Thyroid gland (tissue), 4 donors: ENCODE results near the gene ATF7IP. TPM values are rescaled to one million over a fixed set of nuclear protein-coding genes. Genes with fewer than 3 reads are reported as not detected.
"Not testable (repeated sequence)": the region's sequence is repeated elsewhere in the genome, so short reads cannot be mapped to it uniquely, and the experiment has no call there.

Source experiments
- DNase-seq, 2 donors: peaks; one replicate each; pipeline ENCODE4 v3.0.0-alpha.2; 2019
- H3K27ac ChIP-seq, 3 donors: fragments of 200-600 bp; sonication (generic); 1 replicate in 2 of 3; 2 replicates in 1 of 3; pipeline ENCODE4 v1.5.1; 2016 to 2019; ENCODE audit warnings: mild to moderate bottlenecking in 1 of 3, moderate library complexity in 1 of 3
- H3K27me3 ChIP-seq: fragments of 200-600 bp; sonication (generic); one replicate; pipeline ENCODE4 v1.5.1; 2019
- H3K36me3 ChIP-seq, 2 donors: fragments of 200-600 bp; sonication (generic); one replicate each; pipeline ENCODE4 v1.5.1; 2016 to 2019
- H3K4me1 ChIP-seq, 2 donors: fragments of 200-600 bp; sonication (generic); one replicate each; pipeline ENCODE4 v1.5.1; 2017 to 2019
- H3K4me3 ChIP-seq, 3 donors: fragments of 200-600 bp; sonication (generic); replicated peaks in 1 of 3; 1 replicate in 2 of 3; 2 replicates in 1 of 3; pipeline ENCODE4 v1.5.1; 2016; ENCODE audit warnings: mild to moderate bottlenecking in 1 of 3
- H3K9me3 ChIP-seq: fragments of 200-600 bp; sonication (generic); one replicate; pipeline ENCODE4 v1.5.1; 2017
- CTCF ChIP-seq, 6 experiments: fragments of 200-600 bp in 3 of 6; fragments of 450-650 bp in 3 of 6; sonication (generic) in 3 of 6; IDR thresholded peaks; one replicate each; pipeline ENCODE4 v1.5.1; 2016 to 2019; ENCODE audit warnings: antibody characterized with exemption in 6 of 6, mild to moderate bottlenecking in 2 of 6, inconsistent platforms in 1 of 6, moderate library complexity in 1 of 6
- POLR2A ChIP-seq, 2 donors: fragments of 450-650 bp; IDR thresholded peaks; one replicate each; pipeline ENCODE4 v1.6.1; 2017; ENCODE audit warnings: antibody characterized with exemption in 2 of 2, mild to moderate bottlenecking in 2 of 2, moderate library complexity in 1 of 2
- WGBS, 2 donors: methylation state at CpG; one replicate each; pipeline ENCODE4 v1.1.5; 2017; 5-methylcytosine and 5-hydroxymethylcytosine counted together
- intact Hi-C: fragments of 100-400 bp; cut with DNase I; formaldehyde crosslinking; loops from one replicate; pipeline ENCODE4 v1.15.1; 2023
- total RNA-seq, 4 donors: library from RNA; depleted of rRNA; stranded (reverse); fragments of >200 nt; gene quantifications; one replicate each; pipeline ENCODE4 v1.2.3, GENCODE V29; 2016

Gene ATF7IP
- 10 to 100 TPM; 64.4 to 87.2 (median 76.2) TPM for total RNA-seq

DNA sequence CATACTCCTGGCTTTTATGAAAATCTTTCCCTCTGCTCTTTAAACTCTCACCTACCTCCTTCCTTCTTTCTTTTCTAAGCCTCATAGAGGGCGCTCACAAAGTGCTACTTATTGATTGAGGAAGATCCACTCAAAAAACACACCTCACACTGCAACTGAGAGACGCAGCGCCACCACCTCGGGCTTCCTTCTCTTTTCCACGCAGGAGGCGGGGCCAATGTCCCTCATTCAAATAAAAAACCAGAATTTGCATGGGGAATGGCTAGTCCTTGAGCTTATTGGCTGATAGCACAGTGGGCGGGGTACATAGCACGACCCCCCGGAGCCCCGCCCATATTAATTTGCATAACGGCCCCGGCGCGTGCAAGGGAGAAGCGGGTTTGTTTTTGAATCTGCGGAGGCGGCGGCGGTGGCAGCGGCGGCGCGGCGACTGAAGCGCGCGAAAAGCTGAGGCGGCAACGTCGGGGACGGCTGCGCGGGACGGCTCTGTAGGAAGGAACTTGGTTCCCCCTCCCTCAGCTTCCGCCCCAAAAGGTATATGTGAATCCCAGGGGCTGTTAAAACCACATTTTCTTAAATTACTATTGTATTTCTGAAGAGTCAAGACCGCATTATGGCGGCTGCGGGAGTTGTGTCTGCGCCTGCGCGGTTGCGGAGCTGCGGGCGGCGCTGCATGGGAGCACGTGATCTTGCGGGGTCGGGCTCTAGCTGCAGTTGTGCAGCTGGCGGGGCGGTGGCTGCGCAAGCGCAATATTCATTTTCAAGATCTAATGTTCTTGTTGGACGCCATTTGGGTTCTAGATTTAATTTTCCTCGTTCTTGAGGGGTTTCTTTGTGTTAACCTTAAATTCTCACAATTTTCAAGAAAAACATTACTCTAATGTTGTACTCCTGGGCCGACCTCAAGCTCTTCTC lies at the start of gene ATF7IP:
Gene ATF7IP, plus strand, starts transcription at position 389 of the 915 bp plus-strand sequence. CDS start 58,234 bp downstream, outside the sequence.
- Histone ChIP-seq H3K36me3 (no peaks in the 10 kb centered on the region), H3K27me3 (no peaks in the 10 kb centered on the region), H3K4me3 (peak within 1 kb of the TSS; percentile 11 to 49 (median 46)), H3K27ac (peak within 1 kb of the TSS; percentile 97 to 99 (median 99)), H3K4me1 (peaks cover 5 to 15% of the 10 kb centered on the region in 2 donors), H3K9me3 (no peaks in the 10 kb centered on the region)
- intact Hi-C loops, result no loop called here
- TF ChIP-seq POLR2A (IDR thresholded peaks at IDR 0.05) (peak in 1 of 2 donors; percentile 86), CTCF (IDR thresholded peaks at IDR 0.05) (peak in 3 of 6 experiments; percentile 24 to 37 (median 33))
- peak; percentile 98 for DNase-seq
- WGBS, 2 donors, result 1% methylated on average over 35 to 55 of the region's 55 CpGs

GRCh38 chr12:14317362-14318146 lies 47.9 kb upstream of the ATF7IP start:
- H3K27ac ChIP-seq, result no peak overlapping the region
- WGBS, 2 donors, result 74 to 87% methylated on average over 4 of the region's 4 CpGs
- no peaks in the 10 kb centered on the region for H3K27me3 ChIP-seq
- DNase-seq, result no peak
- H3K4me1 ChIP-seq, result no peaks in the 10 kb centered on the region
- no peak overlapping the region for H3K4me3 ChIP-seq
- intact Hi-C loops, result no loop called here
- no peaks in the 10 kb centered on the region for H3K36me3 ChIP-seq
- TF ChIP-seq CTCF (IDR thresholded peaks at IDR 0.05), result no peak
- TF ChIP-seq POLR2A (IDR thresholded peaks at IDR 0.05), result no peak
- no peaks in the 10 kb centered on the region for H3K9me3 ChIP-seq

- intact Hi-C loops, H3K4me3 ChIP-seq, H3K4me1 ChIP-seq, H3K27me3 ChIP-seq, H3K36me3 ChIP-seq, DNase-seq, H3K27ac ChIP-seq, H3K9me3 ChIP-seq: not testable (repeated sequence)
- 95 to 97% methylated on average over 12 to 19 of the region's 38 CpGs for WGBS, 2 donors
These were observed 45.6 kb upstream of the ATF7IP start for GRCh38 chr12:14319704-14320427.

DNA sequence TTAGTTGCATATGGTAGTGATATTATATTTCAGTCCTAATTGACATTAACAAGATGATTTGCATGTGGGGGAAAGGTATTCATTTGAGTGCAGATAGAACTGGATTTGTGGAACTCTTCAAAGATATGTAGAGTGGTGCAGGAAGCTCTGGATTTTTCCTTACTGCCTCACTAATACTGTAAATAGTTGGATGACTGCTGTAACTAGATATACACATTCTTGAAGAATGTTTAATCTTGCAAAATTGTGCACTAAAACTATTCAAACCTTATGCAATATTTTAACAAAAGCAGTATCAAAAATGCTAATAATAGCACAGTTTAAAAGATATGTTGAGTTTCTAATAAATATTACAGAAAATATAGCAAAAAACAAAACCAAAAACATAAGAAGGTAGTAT lies 43.1 kb upstream of the ATF7IP start:
- Histone ChIP-seq H3K9me3 (no peaks in the 10 kb centered on the region), H3K36me3 (no peaks in the 10 kb centered on the region), H3K27me3 (no peaks in the 10 kb centered on the region), H3K4me3 (no peak overlapping the region), H3K27ac (no peak overlapping the region), H3K4me1 (no peaks in the 10 kb centered on the region)
- intact Hi-C loops, result no loop called here
- DNase-seq, result no peak
- TF ChIP-seq POLR2A (IDR thresholded peaks at IDR 0.05), result no peak
- TF ChIP-seq CTCF (IDR thresholded peaks at IDR 0.05), result no peak

DNA sequence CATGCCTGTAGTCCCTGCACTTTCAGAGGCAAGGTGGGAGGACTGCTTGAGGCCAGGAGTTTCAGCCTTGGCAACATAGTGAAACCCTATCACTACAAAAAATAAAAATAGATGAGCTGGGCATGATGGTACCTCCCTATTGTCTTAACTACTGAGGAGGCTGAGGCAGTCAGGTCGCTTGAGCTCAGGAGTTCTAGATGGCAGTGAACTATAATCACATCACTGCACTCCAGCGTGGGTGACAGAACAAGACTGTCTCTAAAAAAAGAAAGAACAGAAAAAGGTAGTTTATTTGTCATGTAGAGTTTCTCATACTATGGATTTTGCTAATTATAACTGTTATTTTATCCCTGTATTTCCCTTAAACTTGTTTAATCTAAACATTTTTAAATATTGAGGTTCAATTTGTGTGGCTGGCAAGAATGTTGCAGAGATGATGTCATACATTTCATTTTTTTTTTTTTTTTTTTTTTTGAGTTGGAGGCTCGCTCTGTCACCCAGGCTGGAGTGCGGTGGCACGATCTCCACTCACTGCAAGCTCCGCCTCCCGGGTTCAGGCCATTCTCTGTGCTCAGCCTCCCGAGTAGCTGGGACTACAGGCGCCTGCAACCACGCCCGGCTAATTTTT lies 39.7 kb upstream of the ATF7IP start:
- H3K4me1 ChIP-seq, result no peaks in the 10 kb centered on the region
- H3K9me3 ChIP-seq, result no peaks in the 10 kb centered on the region
- H3K27me3 ChIP-seq, result no peaks in the 10 kb centered on the region
- H3K27ac ChIP-seq, result no peak overlapping the region
- H3K4me3 ChIP-seq, result no peak overlapping the region
- DNase-seq, result no peak
- TF ChIP-seq CTCF (IDR thresholded peaks at IDR 0.05), result no peak
- TF ChIP-seq POLR2A (IDR thresholded peaks at IDR 0.05), result no peak
- intact Hi-C loops, result no loop called here
- H3K36me3 ChIP-seq, result no peaks in the 10 kb centered on the region
- 90 to 91% methylated on average over 11 of the region's 11 CpGs for WGBS, 2 donors
